OCI-LY1 (cell line): ENCODE results near the gene DNAJC16.

Experiments
- H2AFZ ChIP-seq: fragments of 200-600 bp; sonication (generic), shearing (Covaris generic); 2 replicates; pipeline ENCODE4 v1.6.0; 2014; ENCODE audit warnings: antibody characterized with exemption, mild to moderate bottlenecking, low read length
- H3F3A ChIP-seq: fragments of 200-600 bp; sonication (generic), shearing (Covaris generic); 2 replicates; pipeline ENCODE4 v1.6.0; 2014; ENCODE audit warnings: mild to moderate bottlenecking, antibody characterized with exemption, low read length, moderate library complexity; ENCODE audit not compliant: insufficient read depth
- H3K27ac ChIP-seq: fragments of 200-600 bp; sonication (generic); 2 replicates; pipeline ENCODE4 v1.5.1; 2014; ENCODE audit warnings: low read length, mixed run types, mild to moderate bottlenecking, low read depth; ENCODE audit not compliant: poor library complexity, severe bottlenecking
- H3K27me3 ChIP-seq: fragments of 200-600 bp; sonication (generic); 2 replicates; pipeline ENCODE4 v1.6.0; 2014; ENCODE audit warnings: antibody characterized with exemption, mild to moderate bottlenecking, low read length, moderate library complexity; ENCODE audit not compliant: insufficient read depth
- H3K36me3 ChIP-seq: fragments of 200-600 bp; sonication (generic); 2 replicates; pipeline ENCODE4 v1.6.1; 2014; ENCODE audit warnings: mild to moderate bottlenecking, antibody characterized with exemption, low read length, moderate library complexity, mixed read lengths; ENCODE audit not compliant: insufficient read depth
- H3K4me1 ChIP-seq: fragments of 200-600 bp; sonication (generic); 2 replicates; pipeline ENCODE4 v1.5.1; 2014; ENCODE audit warnings: mild to moderate bottlenecking, low read length, moderate library complexity; ENCODE audit not compliant: insufficient read depth, severe bottlenecking
- H3K4me2 ChIP-seq: fragments of 200-600 bp; sonication (generic), shearing (Covaris generic); 2 replicates; pipeline ENCODE4 v1.6.1; 2014; ENCODE audit warnings: low read length
- H3K4me3 ChIP-seq: fragments of 200-600 bp; sonication (generic); 2 replicates; pipeline ENCODE4 v1.5.1; 2014; ENCODE audit warnings: low read length, low read depth, mild to moderate bottlenecking, mixed read lengths; ENCODE audit not compliant: poor library complexity, severe bottlenecking
- H3K79me2 ChIP-seq: fragments of 200-600 bp; shearing (Covaris generic); 2 replicates; pipeline ENCODE4 v1.6.1; 2016; ENCODE audit warnings: mixed run types, low read length, mixed read lengths; ENCODE audit not compliant: insufficient read depth
- H3K9ac ChIP-seq: fragments of 200-600 bp; sonication (generic), shearing (Covaris generic); 2 replicates; pipeline ENCODE4 v1.6.1; 2014; ENCODE audit warnings: mild to moderate bottlenecking, low read length, mixed read lengths
- H3K9me2 ChIP-seq: fragments of 200-600 bp; sonication (generic), shearing (Covaris generic); 2 replicates; pipeline ENCODE4 v1.6.1; 2014; ENCODE audit warnings: low read depth, mild to moderate bottlenecking, low read length, mixed read lengths
- H3K9me3 ChIP-seq: fragments of 200-600 bp; shearing (Covaris generic); 2 replicates; pipeline ENCODE4 v1.6.1; 2014; ENCODE audit warnings: low read length, mixed read lengths
- H4K20me1 ChIP-seq: fragments of 200-600 bp; sonication (generic), shearing (Covaris generic); 2 replicates; pipeline ENCODE4 v1.6.0; 2016; ENCODE audit warnings: mild to moderate bottlenecking, low read length; ENCODE audit not compliant: insufficient read depth
- CTCF ChIP-seq: fragments of 200-600 bp; sonication (generic), shearing (Covaris generic); IDR thresholded peaks from 2 replicates; pipeline ENCODE4 v1.5.1; 2017; ENCODE audit warnings: mild to moderate bottlenecking, antibody characterized with exemption, low read length, moderate library complexity, mixed read lengths
- EZH2 ChIP-seq: fragments of 200-600 bp; sonication (generic), shearing (Covaris generic); IDR thresholded peaks from 2 replicates; pipeline ENCODE4 v1.8.0; 2017; ENCODE audit warnings: borderline replicate concordance, mixed run types, mild to moderate bottlenecking, antibody characterized with exemption, low read length, moderate library complexity, mixed read lengths

The DNAJC16 gene

GRCh38 chr1:15605398-15606383, 79.0 kb downstream of the DNAJC16 start:
- Histone ChIP-seq H3K9me2 (no peaks in the 10 kb centered on the region), H3K27ac (no peak overlapping the region), H3K79me2 (no peaks in the 10 kb centered on the region), H3K4me1 (no peaks in the 10 kb centered on the region), H3F3A (no peaks in the 10 kb centered on the region), H3K9ac (no peak overlapping the region), H2AFZ (no peak overlapping the region), H3K4me3 (no peak overlapping the region), H3K27me3 (no peaks in the 10 kb centered on the region), H4K20me1 (no peaks in the 10 kb centered on the region), H3K4me2 (no peak overlapping the region), H3K36me3 (no peaks in the 10 kb centered on the region), H3K9me3 (no peaks in the 10 kb centered on the region)
- TF ChIP-seq CTCF (no peak), EZH2 (no peak)

- Histone ChIP-seq H2AFZ (no peak overlapping the region), H3K27me3 (no peaks in the 10 kb centered on the region), H3F3A (no peaks in the 10 kb centered on the region), H3K4me1 (no peaks in the 10 kb centered on the region), H3K9ac (no peak overlapping the region), H3K9me3 (no peaks in the 10 kb centered on the region), H3K27ac (no peak overlapping the region), H3K79me2 (no peaks in the 10 kb centered on the region), H3K36me3 (no peaks in the 10 kb centered on the region), H3K4me2 (no peak overlapping the region), H4K20me1 (no peaks in the 10 kb centered on the region), H3K9me2 (no peaks in the 10 kb centered on the region), H3K4me3 (no peak overlapping the region)
- TF ChIP-seq CTCF (no peak), EZH2 (no peak)
Measured at GRCh38 chr1:15609631-15610030, 83.0 kb downstream of the DNAJC16 start.

GRCh38 chr1:15610167-15610566, 83.5 kb downstream of the DNAJC16 start:
- Histone ChIP-seq H3K9ac (no peak overlapping the region), H3K36me3 (no peaks in the 10 kb centered on the region), H3K4me3 (no peak overlapping the region), H3K27me3 (no peaks in the 10 kb centered on the region), H3K4me2 (no peak overlapping the region), H3K9me3 (no peaks in the 10 kb centered on the region), H3K9me2 (no peaks in the 10 kb centered on the region), H2AFZ (no peak overlapping the region), H3F3A (no peaks in the 10 kb centered on the region), H4K20me1 (no peaks in the 10 kb centered on the region), H3K27ac (no peak overlapping the region), H3K4me1 (no peaks in the 10 kb centered on the region), H3K79me2 (no peaks in the 10 kb centered on the region)
- no peak for TF ChIP-seq EZH2
- no peak for TF ChIP-seq CTCF
